Mucosa of descending colon (tissue), 3 donors: ENCODE results near the gene C1QA. TPM values are rescaled to one million over a fixed set of nuclear protein-coding genes. Genes with fewer than 3 reads are reported as not detected.

Experiments
- ATAC-seq: fragments of 200-7000 bp; cut with Tn5 transposase; one replicate; pipeline ENCODE4 v1.9.1; 2020; ENCODE audit warnings: mild to moderate bottlenecking, moderate library complexity
- DNase-seq, 3 donors: peaks; one replicate each; pipeline ENCODE4 v3.0.0-alpha.2; 2020
- H3K36me3 ChIP-seq: fragments of 200-600 bp; one replicate; pipeline ENCODE4 v1.8.0; 2021; ENCODE audit warnings: low read depth, mild to moderate bottlenecking
- H3K4me1 ChIP-seq: fragments of 200-600 bp; one replicate; pipeline ENCODE4 v1.8.0; 2021; ENCODE audit warnings: low read depth, mild to moderate bottlenecking
- H3K4me3 ChIP-seq: fragments of 200-600 bp; one replicate; pipeline ENCODE4 v1.8.0; 2021; ENCODE audit warnings: mild to moderate bottlenecking
- H3K9me3 ChIP-seq: fragments of 200-600 bp; one replicate; pipeline ENCODE4 v1.8.0; 2021; ENCODE audit warnings: mild to moderate bottlenecking
- intact Hi-C, 2 donors: fragments of 100-400 bp; cut with DNase I in 1 of 2; cut with micrococcal nuclease in 1 of 2; formaldehyde crosslinking; loops; one replicate each; pipeline versions ENCODE4 v1.11.0 to v1.11.1; 2022; cut with DNase I, micrococcal nuclease
- total RNA-seq, 3 donors: library from RNA; stranded (reverse); fragmentation: NEBNext Ultra II Directional in 2 of 3; extraction: Animal tissue kit (Norgen Biotek cat#: 25700) in 2 of 3; gene quantifications; one replicate each; pipeline versions ENCODE4 v1.2.1 to v1.2.4, GENCODE V29; 2021 to 2023
- TF ChIP-seq, protein P1 (sequence below): fragments of 200-600 bp; IDR thresholded peaks from one replicate; pipeline ENCODE4 v1.8.0; 2022; ENCODE audit warnings: antibody characterized with exemption, mild to moderate bottlenecking
- donor health status: DM: no; HTN: no; CAD: no; lungs with moderate emphysema.
- donor health status: DM: no; HTN: no; CAD: no.
- donor health status: DM: no; HTN: yes; CAD: no.

Gene C1QA
- total RNA-seq, 3 donors from 2014 or later = 30.1 to 167 (median 134) TPM

DNA sequence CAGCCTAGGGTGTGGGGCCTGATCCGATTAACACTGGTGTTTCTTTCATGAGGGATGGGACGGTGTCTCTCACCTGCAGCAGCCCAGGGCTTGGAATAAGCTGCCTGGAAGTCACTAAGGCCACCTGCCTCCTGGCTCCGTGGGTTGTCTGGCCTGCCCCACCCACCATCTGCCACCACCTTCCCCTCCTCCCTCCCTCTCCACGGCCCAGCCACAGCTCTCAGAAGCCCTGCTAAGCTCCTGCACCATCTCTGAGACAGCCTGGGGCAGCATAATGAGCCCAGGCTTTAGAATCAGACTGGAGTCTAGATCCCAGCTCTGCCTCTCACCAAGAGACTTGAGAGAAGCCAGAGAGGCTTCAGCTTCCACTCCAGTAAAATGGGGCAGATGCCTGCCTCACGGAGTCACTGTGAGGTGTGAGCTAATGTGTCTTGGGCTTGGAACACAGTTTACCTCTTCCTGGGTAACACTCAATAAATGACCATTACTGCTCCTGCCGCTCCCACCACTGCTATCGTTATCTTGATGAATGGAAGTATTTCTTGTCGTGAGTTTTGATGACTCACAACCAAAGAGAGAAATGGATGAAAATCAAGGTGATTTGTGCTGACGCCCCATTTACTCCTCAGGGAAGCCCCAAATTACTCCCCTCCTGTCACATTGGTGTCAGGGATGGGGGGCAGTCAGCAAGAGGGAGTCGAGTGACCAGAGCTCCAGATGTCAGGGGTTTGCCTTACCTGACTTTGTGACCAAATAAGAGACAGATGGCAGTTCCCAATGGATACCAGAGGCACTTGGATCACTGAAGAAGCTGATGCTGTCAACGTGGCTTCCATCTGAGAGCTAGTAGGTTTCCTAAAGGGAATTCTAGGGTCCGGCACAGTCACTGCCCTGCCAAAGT lies 23.5 kb upstream of the C1QA start:
- ATAC-seq (no peak), DNase-seq (no peak)
- intact Hi-C loops = no loop called here
- Histone ChIP-seq H3K4me1 (no peaks in the 10 kb centered on the region), H3K9me3 (no peaks in the 10 kb centered on the region), H3K36me3 (no peaks in the 10 kb centered on the region), H3K4me3 (no peak overlapping the region)
- TF ChIP-seq, protein P1, sequence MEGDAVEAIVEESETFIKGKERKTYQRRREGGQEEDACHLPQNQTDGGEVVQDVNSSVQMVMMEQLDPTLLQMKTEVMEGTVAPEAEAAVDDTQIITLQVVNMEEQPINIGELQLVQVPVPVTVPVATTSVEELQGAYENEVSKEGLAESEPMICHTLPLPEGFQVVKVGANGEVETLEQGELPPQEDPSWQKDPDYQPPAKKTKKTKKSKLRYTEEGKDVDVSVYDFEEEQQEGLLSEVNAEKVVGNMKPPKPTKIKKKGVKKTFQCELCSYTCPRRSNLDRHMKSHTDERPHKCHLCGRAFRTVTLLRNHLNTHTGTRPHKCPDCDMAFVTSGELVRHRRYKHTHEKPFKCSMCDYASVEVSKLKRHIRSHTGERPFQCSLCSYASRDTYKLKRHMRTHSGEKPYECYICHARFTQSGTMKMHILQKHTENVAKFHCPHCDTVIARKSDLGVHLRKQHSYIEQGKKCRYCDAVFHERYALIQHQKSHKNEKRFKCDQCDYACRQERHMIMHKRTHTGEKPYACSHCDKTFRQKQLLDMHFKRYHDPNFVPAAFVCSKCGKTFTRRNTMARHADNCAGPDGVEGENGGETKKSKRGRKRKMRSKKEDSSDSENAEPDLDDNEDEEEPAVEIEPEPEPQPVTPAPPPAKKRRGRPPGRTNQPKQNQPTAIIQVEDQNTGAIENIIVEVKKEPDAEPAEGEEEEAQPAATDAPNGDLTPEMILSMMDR = no peak

DNA sequence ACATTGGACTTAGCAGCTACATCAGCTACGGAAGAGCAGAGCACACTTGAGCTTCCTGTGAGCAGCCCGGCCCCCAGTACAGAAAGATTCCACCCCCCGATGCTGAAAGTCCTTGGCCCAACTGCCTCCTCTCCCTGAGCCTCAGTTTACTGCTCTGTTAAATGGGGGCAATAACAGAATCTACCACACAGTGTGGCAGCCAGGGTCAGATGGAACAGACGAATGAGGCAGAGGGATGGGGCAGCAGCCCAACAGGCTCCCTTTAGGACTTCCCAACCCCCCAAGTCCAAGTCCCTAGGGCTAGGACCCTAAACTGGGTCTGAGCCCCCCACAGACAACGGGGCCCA lies 22.9 kb upstream of the C1QA start:
- Histone ChIP-seq H3K9me3 (no peaks in the 10 kb centered on the region), H3K4me1 (no peaks in the 10 kb centered on the region), H3K36me3 (no peaks in the 10 kb centered on the region), H3K4me3 (no peak overlapping the region)
- no peak for DNase-seq
- no peak for ATAC-seq
- TF ChIP-seq, protein P1 = no peak
- intact Hi-C loops = no loop called here

DNA sequence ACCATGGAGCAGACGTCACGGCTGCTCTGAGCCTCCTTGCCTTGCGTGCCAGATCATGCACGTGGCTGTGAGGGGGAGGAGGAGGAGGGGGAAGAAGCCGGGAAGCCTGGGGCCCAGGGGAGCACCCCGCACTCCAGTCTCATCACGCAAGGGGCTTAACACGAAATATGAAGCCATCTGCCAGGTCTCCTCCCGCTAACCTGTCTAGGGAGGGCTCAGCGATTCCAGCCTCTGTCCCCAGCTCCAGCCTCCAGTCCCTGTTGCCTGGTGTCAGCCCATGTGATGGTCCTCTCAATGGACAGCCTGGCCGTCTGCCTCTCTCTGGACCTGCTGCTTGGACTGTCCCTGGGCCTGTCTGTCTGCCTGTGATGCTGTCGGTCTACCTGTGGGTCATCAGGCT lies 22.5 kb upstream of the C1QA start:
- Histone ChIP-seq H3K36me3 (no peaks in the 10 kb centered on the region), H3K4me1 (no peaks in the 10 kb centered on the region)
- no peak for ATAC-seq

DNA sequence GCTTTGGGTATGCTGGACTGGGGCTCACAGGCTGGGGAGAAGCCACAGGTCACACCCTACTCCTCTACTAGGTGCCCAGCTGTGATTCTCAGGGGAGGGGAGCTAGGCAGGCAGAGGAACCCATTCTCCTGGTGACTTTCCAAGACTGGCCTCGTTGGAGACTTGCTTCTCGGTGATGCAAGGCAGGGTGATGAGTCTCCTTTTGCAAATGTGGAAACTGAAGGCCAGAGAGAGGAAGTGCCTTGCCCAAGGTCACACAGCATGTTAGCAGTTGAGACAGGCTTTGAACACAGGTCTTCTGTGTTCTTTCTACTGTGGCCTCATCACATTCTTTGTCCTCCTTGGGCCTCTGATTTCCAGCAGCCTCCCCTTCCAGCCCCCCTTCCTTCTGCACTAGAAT lies 20.5 kb upstream of the C1QA start:
- TF ChIP-seq, protein P1 = no peak
- DNase-seq (no peak), ATAC-seq (no peak)
- no peaks in the 10 kb centered on the region for H3K9me3 ChIP-seq
- no peak overlapping the region for H3K4me3 ChIP-seq
- H3K4me1 ChIP-seq = no peaks in the 10 kb centered on the region
- H3K36me3 ChIP-seq = no peaks in the 10 kb centered on the region
- intact Hi-C loops = no loop called here

More for the DNA sequence above, 22.5 kb upstream of the C1QA start:
- Histone ChIP-seq H3K4me3 (no peak overlapping the region), H3K9me3 (no peaks in the 10 kb centered on the region)
- TF ChIP-seq, protein P1 = no peak
- intact Hi-C loops = no loop called here
- DNase-seq = no peak

DNA sequence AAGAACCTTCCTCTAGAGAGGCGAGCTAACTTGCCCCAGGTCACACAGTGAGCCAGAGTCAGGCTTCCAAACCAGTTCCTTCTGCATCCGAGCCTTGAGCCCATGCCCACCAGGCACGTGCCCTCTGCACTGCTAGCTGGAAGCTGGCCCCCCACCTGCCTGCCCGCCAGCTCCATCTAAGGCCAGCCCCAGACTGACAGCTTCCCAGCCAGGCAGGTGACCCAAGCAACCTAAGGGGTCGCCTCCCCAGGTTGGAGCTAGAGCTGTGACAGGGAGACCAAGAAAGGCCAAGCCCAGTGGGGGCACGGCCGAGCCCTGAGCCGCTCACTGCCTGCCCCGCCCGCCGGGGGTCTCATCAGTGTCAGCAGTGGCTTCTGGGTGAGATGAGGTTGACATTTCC lies 19.9 kb upstream of the C1QA start:
- no peaks in the 10 kb centered on the region for H3K9me3 ChIP-seq
- no peak for DNase-seq

More for the DNA sequence above, 19.9 kb upstream of the C1QA start:
- Histone ChIP-seq H3K36me3 (no peaks in the 10 kb centered on the region), H3K4me3 (no peak overlapping the region), H3K4me1 (no peaks in the 10 kb centered on the region)
- TF ChIP-seq, protein P1 = no peak
- intact Hi-C loops = no loop called here
- ATAC-seq = no peak
